ENCODE results near the gene HTR3D.

GRCh38 chr3:184017672-184018423 lies 13.7 kb upstream of the HTR3D start, which contains the start of gene ABCC5:
- TF ChIP-seq EP300 (IDR thresholded peaks at IDR 0.05) (no peak), CTCF (IDR thresholded peaks at IDR 0.05) (peak in 1 of 4 experiments; percentile 53)
